Keratinocyte (primary cell): ENCODE measurements around the gene RAP1GAP2.

ENCODE experiments used
- CTCF ChIP-seq, 3 experiments: IDR thresholded peaks in 1 of 3; conservative IDR thresholded peaks in 1 of 3; optimal IDR thresholded peaks in 1 of 3; 2 replicates in 2 of 3; 3 replicates in 1 of 3; pipeline versions ENCODE3 to v1.5.1; 2011; ENCODE audit warnings: low read length in 3 of 3, mild to moderate bottlenecking in 3 of 3, moderate library complexity in 2 of 3, control low read depth in 1 of 3, inconsistent platforms in 1 of 3; ENCODE audit not compliant: insufficient read depth in 2 of 3; ENCODE audit errors: extremely low read depth in 1 of 3
- EZH2 ChIP-seq: IDR thresholded peaks from one replicate; pipeline ENCODE4 v1.6.1; 2012; ENCODE audit warnings: inconsistent platforms, mild to moderate bottlenecking, low read length, moderate library complexity

GRCh38 chr17:2851615-2852014 is 55.4 kb downstream of the RAP1GAP2 start:
- TF ChIP-seq CTCF (optimal IDR thresholded peaks at IDR 0.05 in 1 of 3, IDR thresholded peaks at IDR 0.05 in 1 of 3, conservative IDR thresholded peaks at IDR 0.05 in 1 of 3; ENCODE audit: extremely low read depth in 1 of 3, insufficient read depth in 2 of 3, low read length in 3 of 3) (no peak), EZH2 (no peak)
